ENCODE results near the gene CLMN.
"Not testable (repeated sequence)": the region's sequence is repeated elsewhere in the genome, so short reads cannot be mapped to it uniquely, and the experiment has no call there.

Gene CLMN

GRCh38 chr14:95210699-95211098 is 109.0 kb downstream of the CLMN start:
- no peak for DNase-seq

- no peak for DNase-seq
Measured at GRCh38 chr14:95208598-95208997, 111.1 kb downstream of the CLMN start.

GRCh38 chr14:95207475-95208233 is 112.1 kb downstream of the CLMN start:
- no peak for DNase-seq

DNA sequence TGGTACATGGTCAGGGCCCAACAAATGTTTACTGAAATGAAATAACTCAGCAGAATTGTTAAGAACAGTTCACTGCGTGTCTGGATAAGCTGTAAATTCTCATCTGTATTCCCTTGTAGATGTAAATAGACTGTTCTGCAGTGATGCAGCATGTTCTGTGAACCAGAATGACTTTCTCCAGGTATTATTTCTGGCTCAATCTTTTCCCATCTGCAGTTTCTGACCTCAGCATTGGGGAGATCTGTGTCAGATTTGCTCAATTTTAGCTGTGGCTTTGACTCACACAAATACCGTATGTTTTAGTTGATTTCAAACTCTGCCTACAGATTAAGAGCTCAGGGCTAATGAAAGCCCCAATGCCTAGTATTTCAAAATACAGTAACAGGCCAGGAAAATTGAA is 113.2 kb downstream of the CLMN start:
- no peak for DNase-seq

DNA sequence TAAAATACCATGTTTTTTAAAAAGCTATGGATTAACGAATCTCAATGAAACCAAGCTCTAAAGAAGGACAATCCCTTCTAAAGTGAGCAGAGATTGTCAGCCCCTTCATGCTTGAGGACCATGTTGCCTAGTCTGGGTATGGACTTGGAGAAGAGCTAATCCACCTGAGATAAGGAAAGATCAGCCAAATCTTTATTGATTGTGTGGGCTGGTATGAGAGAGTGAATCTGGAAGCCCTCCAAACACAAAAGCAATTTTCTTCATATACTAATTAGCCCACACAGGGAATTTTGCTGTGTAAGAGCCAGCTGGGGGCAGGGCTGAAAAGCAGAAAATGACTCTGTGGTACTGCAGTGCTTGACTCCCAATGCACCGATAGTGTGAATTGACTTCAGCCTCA is 115.0 kb downstream of the CLMN start:
- no peak for DNase-seq

DNA sequence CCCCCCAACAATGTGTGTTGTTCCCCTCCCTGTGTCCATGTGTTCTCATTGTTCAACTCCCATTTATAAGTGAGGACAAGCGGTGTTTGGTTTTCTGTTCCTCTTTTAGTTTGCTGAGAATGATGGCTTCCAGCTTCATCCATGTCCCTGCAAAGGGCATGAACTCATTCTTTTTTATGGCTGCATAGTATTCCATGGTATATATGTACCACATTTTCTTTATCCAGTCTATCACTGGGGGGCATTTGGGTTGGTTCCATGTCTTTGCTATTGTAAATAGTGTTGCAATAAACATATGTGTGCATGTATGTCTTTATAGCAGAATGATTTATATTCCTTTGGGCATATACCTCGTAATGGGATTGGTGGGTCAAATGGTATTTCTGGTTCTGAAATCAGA is 118.0 kb downstream of the CLMN start:
- DNase-seq: not testable (repeated sequence)

- no peak for DNase-seq
Measured at GRCh38 chr14:95200404-95200803, 119.3 kb downstream of the CLMN start.

GRCh38 chr14:95199298-95199983 is 120.3 kb downstream of the CLMN start:
- DNase-seq: no peak

GRCh38 chr14:95198320-95198719 is 121.4 kb downstream of the CLMN start:
- DNase-seq: no peak

- DNase-seq: no peak
Measured at GRCh38 chr14:95197551-95197950, 122.2 kb downstream of the CLMN start.

DNA sequence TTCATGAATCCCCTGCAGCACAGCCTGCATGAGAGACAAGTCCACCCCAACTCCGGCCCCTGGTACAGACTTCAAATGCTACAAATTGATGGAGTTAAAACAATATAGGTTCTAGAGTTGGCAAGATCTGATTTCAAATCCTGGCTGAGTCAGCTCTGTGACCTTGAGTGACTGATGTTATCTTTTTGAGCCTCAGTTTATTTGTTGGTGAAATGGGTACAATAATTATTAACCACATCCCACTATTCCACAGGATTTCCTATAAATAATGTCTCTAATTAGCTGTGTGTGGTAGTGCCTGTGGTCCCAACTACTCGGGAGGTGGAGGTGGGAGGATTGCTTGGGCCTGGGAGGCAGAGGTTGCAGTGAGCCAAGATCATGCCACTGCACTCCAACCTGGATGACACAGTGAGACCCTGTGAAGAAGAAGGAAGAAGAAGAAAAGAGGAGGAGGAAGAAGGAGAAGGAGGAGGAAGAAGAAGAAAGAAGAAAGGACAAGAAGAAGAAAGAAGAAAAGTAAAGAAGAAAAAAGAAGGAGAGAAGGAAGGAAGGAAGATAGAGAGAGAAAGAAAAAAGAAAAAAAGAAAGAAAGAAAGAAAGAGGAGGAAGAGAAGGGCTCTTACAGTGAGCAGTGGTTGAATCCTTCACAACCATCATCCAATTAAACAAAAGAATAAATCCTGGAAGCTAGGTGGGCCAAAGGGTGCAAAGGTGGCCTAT is 122.7 kb downstream of the CLMN start:
- DNase-seq: no peak

DNA sequence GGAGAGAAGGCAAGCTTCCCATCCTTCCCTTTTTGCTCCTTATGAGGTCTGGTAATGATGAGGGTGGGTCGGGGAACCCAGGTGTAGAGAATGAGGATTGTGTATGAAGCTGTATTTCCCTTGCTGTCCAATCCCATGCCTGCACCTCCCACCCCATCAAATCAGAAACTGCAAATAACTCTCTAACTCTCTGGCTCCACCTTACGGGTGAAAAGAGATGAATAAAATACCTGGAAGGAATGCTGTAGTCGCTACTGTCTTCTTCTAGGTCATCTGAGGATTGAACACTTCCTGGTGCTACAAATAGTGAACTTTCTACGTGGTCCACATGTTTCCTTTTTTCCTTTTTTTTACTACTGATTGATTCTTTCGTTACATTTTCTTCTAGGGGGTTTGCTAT is 123.4 kb downstream of the CLMN start:
- DNase-seq: peak; percentile 22

GRCh38 chr14:95195031-95195430 is 124.7 kb downstream of the CLMN start:
- DNase-seq: no peak

GRCh38 chr14:95193081-95193480 is 126.6 kb downstream of the CLMN start:
- no peak for DNase-seq

- no peak for DNase-seq
Measured at GRCh38 chr14:95192311-95192710, 127.4 kb downstream of the CLMN start.

DNA sequence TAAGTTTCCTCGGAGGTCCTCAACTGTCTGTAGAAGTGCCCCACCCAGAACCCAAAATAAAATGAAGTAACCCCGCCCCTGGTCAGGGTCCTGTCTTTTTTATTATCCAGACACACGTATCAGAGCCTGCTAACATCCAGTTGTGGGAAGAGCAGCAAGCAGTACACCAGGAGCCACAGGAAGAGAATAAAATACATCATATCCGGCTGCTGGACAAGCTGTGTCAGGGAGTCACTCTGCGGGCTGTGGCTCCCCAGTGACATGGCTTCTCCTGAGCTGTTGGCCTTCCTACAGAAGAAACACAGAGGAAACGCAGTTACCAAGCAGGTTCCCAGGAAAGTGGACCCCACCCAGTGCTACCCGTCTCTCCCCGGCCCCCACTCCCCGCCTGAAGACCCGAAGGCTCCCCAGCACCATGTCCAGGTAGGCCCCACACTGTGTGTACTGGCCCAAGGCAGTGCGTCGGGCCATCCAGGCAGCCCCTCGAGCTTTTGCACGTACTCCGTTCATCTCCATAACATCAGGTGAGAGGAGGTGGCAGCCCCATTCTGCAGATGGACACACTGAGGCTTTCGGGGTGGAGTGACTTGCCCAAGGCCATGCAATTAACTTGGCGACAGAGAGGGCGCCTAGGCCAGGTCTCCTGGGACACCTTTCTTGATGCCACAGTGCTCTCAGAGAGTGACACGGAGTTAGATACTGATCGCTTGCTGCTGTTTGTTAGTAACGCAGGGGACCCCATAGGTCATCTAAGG is 128.1 kb downstream of the CLMN start:
- DNase-seq: no peak

GRCh38 chr14:95190857-95191256 is 128.9 kb downstream of the CLMN start:
- no peak for DNase-seq

- no peak for DNase-seq
Measured at GRCh38 chr14:95190346-95190840, 129.3 kb downstream of the CLMN start.

DNA sequence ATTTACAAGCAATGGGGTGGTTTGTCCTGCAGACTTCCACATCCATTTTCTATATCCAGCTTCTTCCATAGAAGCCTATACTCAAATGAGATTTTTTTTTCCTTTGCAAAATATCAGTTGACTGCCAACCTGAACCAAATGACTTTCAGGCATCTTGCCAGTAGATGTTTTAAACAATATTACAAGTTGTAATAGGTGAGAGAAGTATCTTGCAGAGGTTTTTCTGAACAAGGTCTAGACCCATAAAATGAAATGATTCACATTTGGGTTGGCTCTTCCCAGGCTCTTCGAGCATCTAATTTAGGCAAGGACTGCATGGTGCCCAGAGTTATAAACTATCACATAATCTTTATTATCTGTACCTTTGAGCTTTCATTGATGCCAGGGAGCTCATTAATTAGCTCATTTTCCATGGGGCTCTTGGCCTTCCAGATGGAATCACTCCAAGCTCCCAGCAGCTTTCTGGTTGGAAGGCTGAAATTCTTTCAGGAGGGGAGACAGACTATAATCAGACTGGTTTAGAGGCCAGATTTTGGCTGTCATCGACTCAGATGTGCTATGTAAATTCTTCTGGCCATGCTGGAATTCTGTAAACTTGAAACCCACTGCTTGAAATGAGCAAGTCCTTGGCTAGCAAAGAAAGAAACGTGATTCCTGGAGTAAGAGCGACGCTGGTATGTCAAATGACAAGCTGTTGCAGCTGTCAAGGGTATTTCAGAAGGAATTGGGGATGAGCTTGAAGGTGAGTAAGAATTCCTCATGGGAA is 130.2 kb downstream of the CLMN start:
- DNase-seq: no peak

DNA sequence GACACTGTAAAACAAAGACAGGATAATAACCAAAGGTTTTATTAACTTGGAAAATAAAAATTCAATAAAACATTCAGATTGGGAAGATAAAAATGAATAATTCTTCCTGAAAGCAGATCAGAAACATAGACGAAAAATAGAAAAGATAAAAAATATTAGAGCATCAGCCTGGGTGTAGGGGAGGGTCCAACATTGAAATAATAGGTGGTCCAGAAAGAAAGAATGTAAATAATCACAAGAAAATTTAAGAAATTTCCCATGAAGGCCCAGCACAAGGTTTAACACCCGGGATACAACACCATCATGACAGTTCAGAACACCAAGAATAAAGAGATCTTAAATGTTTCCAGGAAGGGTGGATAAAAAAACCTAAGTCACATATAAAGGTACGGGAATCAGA is 131.3 kb downstream of the CLMN start:
- DNase-seq: no peak

DNA sequence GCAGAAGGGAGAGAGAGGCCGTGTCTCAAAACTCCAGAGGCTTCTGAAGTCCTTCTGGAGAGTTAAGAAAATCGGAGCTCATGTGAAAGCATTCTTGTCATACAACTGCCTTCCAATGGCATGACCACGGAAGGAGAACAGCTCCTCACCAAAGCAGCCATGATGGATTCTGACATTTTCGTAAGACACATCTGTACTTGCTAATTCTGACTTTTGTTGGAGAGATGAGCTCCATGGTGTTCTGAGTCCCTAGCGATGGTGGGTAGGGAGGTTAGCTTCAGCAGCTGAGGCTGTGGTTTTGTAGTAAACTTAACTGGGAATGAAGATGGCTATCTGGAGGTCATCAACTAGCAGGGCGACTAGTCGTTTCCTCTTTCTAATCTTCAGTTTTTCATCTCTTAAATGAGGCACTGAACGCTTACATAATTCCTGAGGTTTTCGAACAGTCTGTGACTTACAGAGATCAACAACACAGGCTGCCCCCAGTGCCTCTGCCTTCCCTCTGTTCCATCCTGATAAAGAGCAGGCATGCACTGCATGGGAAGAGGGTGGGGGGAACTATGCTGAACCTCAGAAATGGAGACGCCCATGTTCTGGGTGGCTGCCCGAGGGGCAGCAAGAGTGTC is 133.8 kb downstream of the CLMN start:
- no peak for DNase-seq
